Loucy (cell line): ENCODE measurements around the gene ALDH1L1.

Experiments used
- EZH2phosphoT487 ChIP-seq: fragments of 200-600 bp; IDR thresholded peaks from 2 replicates; pipeline ENCODE4 v1.6.1; 2018; ENCODE audit warnings: antibody characterized with exemption, mild to moderate bottlenecking, moderate library complexity, borderline replicate concordance
- TF ChIP-seq, protein P1 (sequence below): fragments of 200-600 bp; sonication (generic); conservative IDR thresholded peaks from 2 replicates; pipeline ENCODE4 v1.5.1; 2014; ENCODE audit warnings: mild to moderate bottlenecking, antibody characterized with exemption, low read length

DNA sequence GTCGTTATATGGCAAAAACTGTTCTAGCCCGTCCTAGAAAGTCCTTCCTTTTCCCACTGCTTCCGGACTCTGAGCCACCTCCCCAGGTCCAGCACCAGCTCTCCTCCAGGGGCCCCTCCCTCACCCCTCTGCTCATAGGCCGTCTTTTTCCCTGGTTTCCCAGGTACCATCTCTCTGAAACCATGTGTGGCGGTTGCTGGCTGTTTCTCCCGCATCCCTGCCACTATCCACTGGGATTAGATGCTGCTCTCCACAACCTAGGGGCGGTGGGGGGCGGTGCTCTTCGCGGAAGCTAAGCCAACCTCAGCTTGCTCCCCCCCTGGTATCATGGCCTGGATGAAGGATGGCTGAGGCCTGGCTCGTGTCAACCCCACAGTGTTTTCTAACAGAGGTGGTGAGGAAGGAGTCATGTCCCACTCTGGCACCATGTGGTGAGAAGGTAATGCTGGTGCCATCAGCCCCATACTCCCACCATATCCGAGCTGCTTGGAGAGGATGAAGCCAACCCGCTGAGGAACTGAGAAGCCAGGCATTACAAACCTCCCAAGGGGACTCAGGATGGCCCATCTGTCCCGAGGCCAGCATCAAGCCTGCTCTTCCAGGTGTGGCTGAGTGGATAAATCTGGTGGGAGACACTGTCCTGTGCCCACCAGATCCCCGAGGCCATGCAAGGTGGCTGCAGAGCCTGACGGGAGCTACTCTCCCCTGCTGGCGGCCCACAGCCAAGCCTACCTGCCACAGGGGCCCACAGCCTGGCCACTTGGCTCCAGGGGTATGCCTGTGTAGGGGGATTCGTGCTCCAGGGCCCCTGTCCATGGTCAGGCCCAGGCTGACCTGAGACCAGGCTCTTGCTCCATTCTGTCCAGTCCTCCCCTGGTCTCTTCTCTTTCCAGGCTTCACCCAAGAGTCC, 68.6 kb downstream of the ALDH1L1 start:
- TF ChIP-seq, protein P1, sequence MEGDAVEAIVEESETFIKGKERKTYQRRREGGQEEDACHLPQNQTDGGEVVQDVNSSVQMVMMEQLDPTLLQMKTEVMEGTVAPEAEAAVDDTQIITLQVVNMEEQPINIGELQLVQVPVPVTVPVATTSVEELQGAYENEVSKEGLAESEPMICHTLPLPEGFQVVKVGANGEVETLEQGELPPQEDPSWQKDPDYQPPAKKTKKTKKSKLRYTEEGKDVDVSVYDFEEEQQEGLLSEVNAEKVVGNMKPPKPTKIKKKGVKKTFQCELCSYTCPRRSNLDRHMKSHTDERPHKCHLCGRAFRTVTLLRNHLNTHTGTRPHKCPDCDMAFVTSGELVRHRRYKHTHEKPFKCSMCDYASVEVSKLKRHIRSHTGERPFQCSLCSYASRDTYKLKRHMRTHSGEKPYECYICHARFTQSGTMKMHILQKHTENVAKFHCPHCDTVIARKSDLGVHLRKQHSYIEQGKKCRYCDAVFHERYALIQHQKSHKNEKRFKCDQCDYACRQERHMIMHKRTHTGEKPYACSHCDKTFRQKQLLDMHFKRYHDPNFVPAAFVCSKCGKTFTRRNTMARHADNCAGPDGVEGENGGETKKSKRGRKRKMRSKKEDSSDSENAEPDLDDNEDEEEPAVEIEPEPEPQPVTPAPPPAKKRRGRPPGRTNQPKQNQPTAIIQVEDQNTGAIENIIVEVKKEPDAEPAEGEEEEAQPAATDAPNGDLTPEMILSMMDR, result no peak
- TF ChIP-seq EZH2phosphoT487, result no peak
